Gastroesophageal sphincter (tissue), 3 donors: ENCODE data around the gene ANKS1B.

Experiments
- EP300 ChIP-seq: sonication (generic); formaldehyde crosslinking; IDR thresholded peaks from one replicate; pipeline ENCODE4 v1.6.1; 2017; ENCODE audit warnings: antibody characterized with exemption, mild to moderate bottlenecking
- POLR2A ChIP-seq, 2 donors: fragments of 450-650 bp; IDR thresholded peaks; one replicate each; pipeline ENCODE4 v1.6.1; 2017; ENCODE audit warnings: antibody characterized with exemption in 2 of 2, mild to moderate bottlenecking in 2 of 2, moderate library complexity in 1 of 2
- POLR2AphosphoS5 ChIP-seq: sonication (generic); formaldehyde crosslinking; IDR thresholded peaks from one replicate; pipeline ENCODE4 v1.6.1; 2017; ENCODE audit warnings: antibody characterized with exemption
- TF ChIP-seq, protein P1 (sequence below), 4 experiments: fragments of 200-600 bp in 2 of 4; fragments of 450-650 bp in 2 of 4; sonication (generic) in 1 of 4; IDR thresholded peaks; one replicate each; pipeline ENCODE4 v1.5.1; 2017 to 2019; ENCODE audit warnings: antibody characterized with exemption in 4 of 4, mild to moderate bottlenecking in 2 of 4, moderate library complexity in 2 of 4

DNA sequence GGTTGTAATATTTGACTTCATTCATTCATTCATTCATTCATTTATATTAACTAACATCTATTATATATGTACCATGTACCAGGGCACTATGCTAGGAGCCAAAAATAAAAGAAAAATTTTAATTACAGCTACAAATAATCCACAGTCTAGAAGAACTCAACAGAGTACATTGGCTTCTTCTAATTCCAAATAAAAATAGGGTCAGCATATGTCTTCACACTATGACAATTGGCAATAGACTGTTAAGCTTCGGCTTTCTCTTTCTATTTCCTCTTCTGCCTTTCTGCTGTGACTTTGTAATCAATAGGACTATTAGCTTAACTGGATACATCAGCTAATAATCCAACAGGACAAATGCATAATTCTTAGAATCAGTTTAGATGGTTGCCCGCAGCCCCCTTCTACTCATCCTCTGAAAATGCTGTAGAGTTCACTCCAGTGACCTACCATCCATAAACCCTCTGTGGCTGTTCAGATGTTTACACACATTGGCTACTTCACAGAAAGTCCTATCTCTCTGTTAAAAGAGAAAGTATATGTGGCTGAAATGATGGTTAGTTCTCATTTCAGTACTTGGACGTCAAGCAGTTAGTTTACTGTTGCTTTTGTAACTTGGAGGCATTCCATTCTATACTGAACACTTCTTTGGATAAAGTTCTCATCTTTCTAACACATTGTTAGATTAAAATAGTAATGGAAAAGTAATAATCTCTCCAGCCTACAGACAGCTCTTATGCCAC is 782.7 kb downstream of the ANKS1B start:
- TF ChIP-seq, protein P1, sequence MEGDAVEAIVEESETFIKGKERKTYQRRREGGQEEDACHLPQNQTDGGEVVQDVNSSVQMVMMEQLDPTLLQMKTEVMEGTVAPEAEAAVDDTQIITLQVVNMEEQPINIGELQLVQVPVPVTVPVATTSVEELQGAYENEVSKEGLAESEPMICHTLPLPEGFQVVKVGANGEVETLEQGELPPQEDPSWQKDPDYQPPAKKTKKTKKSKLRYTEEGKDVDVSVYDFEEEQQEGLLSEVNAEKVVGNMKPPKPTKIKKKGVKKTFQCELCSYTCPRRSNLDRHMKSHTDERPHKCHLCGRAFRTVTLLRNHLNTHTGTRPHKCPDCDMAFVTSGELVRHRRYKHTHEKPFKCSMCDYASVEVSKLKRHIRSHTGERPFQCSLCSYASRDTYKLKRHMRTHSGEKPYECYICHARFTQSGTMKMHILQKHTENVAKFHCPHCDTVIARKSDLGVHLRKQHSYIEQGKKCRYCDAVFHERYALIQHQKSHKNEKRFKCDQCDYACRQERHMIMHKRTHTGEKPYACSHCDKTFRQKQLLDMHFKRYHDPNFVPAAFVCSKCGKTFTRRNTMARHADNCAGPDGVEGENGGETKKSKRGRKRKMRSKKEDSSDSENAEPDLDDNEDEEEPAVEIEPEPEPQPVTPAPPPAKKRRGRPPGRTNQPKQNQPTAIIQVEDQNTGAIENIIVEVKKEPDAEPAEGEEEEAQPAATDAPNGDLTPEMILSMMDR (IDR thresholded peaks at IDR 0.05), result no peak
- no peak for TF ChIP-seq POLR2A (IDR thresholded peaks at IDR 0.05)
- TF ChIP-seq POLR2AphosphoS5, result no peak
- no peak for TF ChIP-seq EP300
